Activated T-cell treated with anti-CD3 and anti-CD28 coated beads, Interleukin-2, amount 50 U/mL, for 4 hours (primary cell): ENCODE data around the gene HYOU1. TPM values are rescaled to one million over a fixed set of nuclear protein-coding genes. Genes with fewer than 3 reads are reported as not detected.
"Not testable (repeated sequence)": the region's sequence is repeated elsewhere in the genome, so short reads cannot be mapped to it uniquely, and the experiment has no call there.

Experiments used
- ATAC-seq, 2 donors: fragments of 200-7000 bp; cut with Tn5 transposase; one replicate each; pipeline ENCODE4 v1.10.0; 2021
- DNase-seq: peaks from one replicate; pipeline ENCODE4 v3.0.0-alpha.2; 2020
- H3K27me3 Mint-ChIP-seq: one replicate; pipeline ENCODE4 v1.8.0; 2021; ENCODE audit warnings: low read depth, mixed read lengths
- H3K36me3 Mint-ChIP-seq: one replicate; pipeline ENCODE4 v1.8.0; 2022; ENCODE audit warnings: mixed read lengths; ENCODE audit not compliant: insufficient read depth
- H3K4me1 Mint-ChIP-seq: one replicate; pipeline ENCODE4 v1.8.0; 2021; ENCODE audit warnings: low read depth, mixed read lengths
- H3K4me3 Mint-ChIP-seq: one replicate; pipeline ENCODE4 v1.8.0; 2021; ENCODE audit warnings: mild to moderate bottlenecking, moderate library complexity, mixed read lengths
- H3K9me3 Mint-ChIP-seq: one replicate; pipeline ENCODE4 v1.8.0; 2021; ENCODE audit warnings: mixed read lengths
- total RNA-seq, 3 donors: library from RNA; stranded (reverse); gene quantifications; one replicate each; pipeline ENCODE4 v1.2.1, GENCODE V29; 2021

Gene HYOU1, protein sequence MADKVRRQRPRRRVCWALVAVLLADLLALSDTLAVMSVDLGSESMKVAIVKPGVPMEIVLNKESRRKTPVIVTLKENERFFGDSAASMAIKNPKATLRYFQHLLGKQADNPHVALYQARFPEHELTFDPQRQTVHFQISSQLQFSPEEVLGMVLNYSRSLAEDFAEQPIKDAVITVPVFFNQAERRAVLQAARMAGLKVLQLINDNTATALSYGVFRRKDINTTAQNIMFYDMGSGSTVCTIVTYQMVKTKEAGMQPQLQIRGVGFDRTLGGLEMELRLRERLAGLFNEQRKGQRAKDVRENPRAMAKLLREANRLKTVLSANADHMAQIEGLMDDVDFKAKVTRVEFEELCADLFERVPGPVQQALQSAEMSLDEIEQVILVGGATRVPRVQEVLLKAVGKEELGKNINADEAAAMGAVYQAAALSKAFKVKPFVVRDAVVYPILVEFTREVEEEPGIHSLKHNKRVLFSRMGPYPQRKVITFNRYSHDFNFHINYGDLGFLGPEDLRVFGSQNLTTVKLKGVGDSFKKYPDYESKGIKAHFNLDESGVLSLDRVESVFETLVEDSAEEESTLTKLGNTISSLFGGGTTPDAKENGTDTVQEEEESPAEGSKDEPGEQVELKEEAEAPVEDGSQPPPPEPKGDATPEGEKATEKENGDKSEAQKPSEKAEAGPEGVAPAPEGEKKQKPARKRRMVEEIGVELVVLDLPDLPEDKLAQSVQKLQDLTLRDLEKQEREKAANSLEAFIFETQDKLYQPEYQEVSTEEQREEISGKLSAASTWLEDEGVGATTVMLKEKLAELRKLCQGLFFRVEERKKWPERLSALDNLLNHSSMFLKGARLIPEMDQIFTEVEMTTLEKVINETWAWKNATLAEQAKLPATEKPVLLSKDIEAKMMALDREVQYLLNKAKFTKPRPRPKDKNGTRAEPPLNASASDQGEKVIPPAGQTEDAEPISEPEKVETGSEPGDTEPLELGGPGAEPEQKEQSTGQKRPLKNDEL
- 100 to 1,000 TPM; 249 to 309 (median 260) TPM for total RNA-seq

DNA sequence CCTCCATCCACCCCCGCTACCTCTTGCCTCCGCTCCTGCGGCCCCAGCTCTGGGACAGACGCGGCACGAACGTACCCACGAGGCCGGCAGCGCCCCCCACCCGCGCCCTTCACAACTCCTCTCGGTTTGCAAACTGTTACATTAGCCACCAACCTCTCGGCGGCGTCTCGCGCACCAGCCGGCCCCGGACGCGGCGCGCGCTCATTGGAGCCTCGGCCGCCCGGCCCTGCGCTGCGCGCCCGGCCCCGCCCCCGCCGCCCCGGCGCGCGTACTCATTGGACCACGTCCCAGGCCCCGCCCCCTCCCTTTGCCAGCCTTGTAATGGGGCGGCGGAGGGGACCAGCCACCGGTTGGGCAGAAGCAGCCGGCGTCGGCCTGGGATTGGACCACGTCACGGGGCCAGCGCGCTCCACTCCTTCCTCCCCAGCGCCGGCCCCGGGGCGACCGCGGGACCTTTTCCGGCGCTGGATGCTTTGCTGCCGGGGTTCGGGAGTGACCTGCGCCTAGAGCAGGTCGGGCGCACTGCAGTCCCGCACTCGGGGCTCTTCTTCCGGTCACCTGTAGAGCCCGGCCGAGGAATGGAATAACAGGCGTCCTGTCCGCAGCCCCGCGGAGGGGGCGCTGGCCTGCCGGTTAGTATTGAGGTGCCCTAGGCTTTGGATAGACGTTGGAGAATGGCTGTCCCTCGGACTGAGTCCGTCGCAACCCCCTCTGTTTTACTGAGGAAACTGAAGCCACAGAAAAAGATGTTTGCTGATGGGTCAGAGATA lies at the start of gene HYOU1:
Gene HYOU1 (minus strand): TSS at position 206 of the 770 bp plus-strand sequence. CDS start 1,045 bp downstream, outside the sequence.
- peak within 1 kb of the TSS; percentile 95 for H3K4me3 Mint-ChIP-seq
- ATAC-seq (peak; percentile 93 to 95), DNase-seq (peak; percentile 99)
- H3K4me1 Mint-ChIP-seq, result peaks cover 36% of the 10 kb centered on the region
- H3K9me3 Mint-ChIP-seq, result no peaks in the 10 kb centered on the region
- peaks cover 36% of the 10 kb centered on the region for H3K36me3 Mint-ChIP-seq
- no peaks in the 10 kb centered on the region for H3K27me3 Mint-ChIP-seq

DNA sequence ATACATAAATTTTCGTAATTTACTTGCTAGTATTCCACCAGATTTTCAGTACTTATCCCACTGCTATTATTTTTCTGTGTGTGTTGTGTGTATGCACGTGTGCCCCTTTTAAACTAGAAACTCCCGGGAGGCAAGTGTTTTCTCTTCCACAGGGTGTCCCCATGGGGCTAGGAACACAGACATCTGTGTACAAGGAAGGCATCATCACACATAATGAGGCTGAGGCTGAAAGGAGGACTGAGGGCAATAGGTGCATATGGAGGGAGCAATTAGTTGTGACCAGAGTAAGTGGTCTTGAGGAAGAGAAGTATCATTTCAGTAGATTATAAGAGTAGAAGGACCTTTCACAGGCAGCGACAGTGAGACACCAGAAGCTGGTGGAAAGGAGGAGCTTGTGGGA lies 46.8 kb upstream of the HYOU1 start:
- Mint-ChIP-seq H3K4me3 (peak overlapping the region; percentile 48), H3K4me1 (peaks cover 43% of the 10 kb centered on the region), H3K9me3 (no peaks in the 10 kb centered on the region), H3K27me3 (no peaks in the 10 kb centered on the region), H3K36me3 (peaks cover 2% of the 10 kb centered on the region)
- no peak for DNase-seq
- no peak for ATAC-seq

GRCh38 chr11:119103161-119103664 lies 46.2 kb upstream of the HYOU1 start:
- Mint-ChIP-seq H3K4me1 (peaks cover 40% of the 10 kb centered on the region), H3K4me3 (peak overlapping the region; percentile 91)
- H3K9me3 Mint-ChIP-seq, ATAC-seq, DNase-seq, H3K36me3 Mint-ChIP-seq, H3K27me3 Mint-ChIP-seq: not testable (repeated sequence)

DNA sequence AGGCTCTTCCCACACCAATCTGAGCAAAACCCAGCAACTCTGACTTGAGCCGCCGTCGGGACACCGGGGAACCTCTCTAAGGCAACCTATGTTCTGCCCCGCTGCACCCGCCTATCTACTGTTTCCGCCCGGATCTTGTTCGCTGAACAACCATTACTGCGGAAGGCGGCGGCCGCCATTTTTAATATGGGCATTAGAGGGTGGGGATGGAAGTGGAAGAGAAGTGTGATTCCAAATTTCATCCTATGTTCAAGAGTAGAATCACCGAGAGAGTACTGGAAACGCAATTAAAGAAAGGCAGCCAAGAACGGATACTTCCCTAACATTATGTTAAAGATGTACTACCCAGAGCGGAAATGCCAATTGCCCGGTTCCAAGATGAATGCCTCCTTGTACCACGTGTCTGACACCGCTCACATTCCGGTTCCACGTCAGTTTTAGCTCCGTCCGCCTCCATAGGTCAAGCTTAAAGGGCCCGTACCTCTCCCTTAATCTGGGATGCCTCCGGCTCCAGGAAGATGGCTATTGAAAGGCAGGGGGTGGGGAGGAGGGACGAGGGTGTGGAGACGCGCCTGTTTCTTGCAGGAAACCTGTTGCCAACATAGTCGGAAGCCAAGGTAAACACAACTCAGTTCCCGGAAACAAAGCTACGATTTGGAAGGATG lies 44.9 kb upstream of the HYOU1 start, which contains the start of gene DPAGT1:
Gene DPAGT1 (minus strand): TSS at position 95 of the 665 bp plus-strand sequence. CDS start 198 bp downstream, outside the sequence.
- Mint-ChIP-seq H3K4me1 (peaks cover 38% of the 10 kb centered on the region), H3K36me3 (peaks cover 14% of the 10 kb centered on the region), H3K9me3 (no peaks in the 10 kb centered on the region), H3K27me3 (no peaks in the 10 kb centered on the region), H3K4me3 (peak within 1 kb of the TSS; percentile 91)
- DNase-seq (peak; percentile 78), ATAC-seq (peak; percentile 88 to 90)

DNA sequence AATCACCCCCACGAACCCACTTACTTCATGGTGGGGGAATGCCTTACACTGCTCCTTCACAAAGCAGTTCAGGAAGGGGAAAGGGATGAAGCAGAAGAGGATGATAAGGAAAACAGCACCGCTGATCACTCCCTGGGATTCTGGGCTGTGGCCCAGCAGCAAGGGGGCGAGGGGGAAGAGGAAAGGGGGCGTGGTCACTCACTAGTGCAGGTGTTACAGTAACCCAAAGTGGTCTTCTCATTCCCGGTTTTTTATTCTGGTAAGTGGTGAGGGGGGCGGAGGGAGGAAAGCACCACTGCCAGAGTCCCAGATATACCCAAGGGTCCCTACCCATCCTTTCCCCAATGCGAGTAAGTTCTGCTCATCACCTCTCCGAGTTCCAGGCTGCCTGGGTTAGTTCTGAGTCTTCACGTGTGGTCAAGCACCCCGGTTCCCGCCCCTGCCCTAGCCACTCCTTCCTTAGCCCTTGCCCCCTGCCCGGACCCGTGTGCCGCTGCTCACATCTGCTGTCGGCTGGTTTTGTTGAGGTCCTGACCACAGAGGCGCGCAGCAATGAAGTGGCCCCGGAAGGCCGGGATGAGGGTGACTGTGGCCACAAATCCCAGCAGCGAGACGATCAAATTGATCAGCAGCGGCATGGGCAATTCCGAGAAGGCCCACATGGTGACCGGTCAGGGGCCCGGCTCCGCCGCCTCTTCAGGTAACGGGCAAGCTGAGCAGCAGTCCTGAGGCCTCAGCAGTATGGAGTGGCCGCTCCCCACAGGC lies 44.2 kb upstream of the HYOU1 start:
- peak overlapping the region; percentile 91 for H3K4me3 Mint-ChIP-seq
- H3K9me3 Mint-ChIP-seq, result no peaks in the 10 kb centered on the region
- ATAC-seq, result peak; percentile 7 to 8
- peaks cover 19% of the 10 kb centered on the region for H3K36me3 Mint-ChIP-seq
- no peaks in the 10 kb centered on the region for H3K27me3 Mint-ChIP-seq
- no peak for DNase-seq
- H3K4me1 Mint-ChIP-seq, result peaks cover 31% of the 10 kb centered on the region

GRCh38 chr11:119100246-119100970 lies 43.4 kb upstream of the HYOU1 start:
- DNase-seq (no peak), ATAC-seq (no peak)
- Mint-ChIP-seq H3K4me1 (peaks cover 35% of the 10 kb centered on the region), H3K9me3 (no peaks in the 10 kb centered on the region), H3K4me3 (peak overlapping the region; percentile 91), H3K27me3 (no peaks in the 10 kb centered on the region), H3K36me3 (peaks cover 19% of the 10 kb centered on the region)

- Mint-ChIP-seq H3K27me3 (no peaks in the 10 kb centered on the region), H3K36me3 (peaks cover 19% of the 10 kb centered on the region), H3K4me1 (peaks cover 32% of the 10 kb centered on the region), H3K4me3 (peak overlapping the region; percentile 91), H3K9me3 (no peaks in the 10 kb centered on the region)
- DNase-seq (no peak), ATAC-seq (no peak)
These were observed 42.7 kb upstream of the HYOU1 start for GRCh38 chr11:119099711-119100110.

DNA sequence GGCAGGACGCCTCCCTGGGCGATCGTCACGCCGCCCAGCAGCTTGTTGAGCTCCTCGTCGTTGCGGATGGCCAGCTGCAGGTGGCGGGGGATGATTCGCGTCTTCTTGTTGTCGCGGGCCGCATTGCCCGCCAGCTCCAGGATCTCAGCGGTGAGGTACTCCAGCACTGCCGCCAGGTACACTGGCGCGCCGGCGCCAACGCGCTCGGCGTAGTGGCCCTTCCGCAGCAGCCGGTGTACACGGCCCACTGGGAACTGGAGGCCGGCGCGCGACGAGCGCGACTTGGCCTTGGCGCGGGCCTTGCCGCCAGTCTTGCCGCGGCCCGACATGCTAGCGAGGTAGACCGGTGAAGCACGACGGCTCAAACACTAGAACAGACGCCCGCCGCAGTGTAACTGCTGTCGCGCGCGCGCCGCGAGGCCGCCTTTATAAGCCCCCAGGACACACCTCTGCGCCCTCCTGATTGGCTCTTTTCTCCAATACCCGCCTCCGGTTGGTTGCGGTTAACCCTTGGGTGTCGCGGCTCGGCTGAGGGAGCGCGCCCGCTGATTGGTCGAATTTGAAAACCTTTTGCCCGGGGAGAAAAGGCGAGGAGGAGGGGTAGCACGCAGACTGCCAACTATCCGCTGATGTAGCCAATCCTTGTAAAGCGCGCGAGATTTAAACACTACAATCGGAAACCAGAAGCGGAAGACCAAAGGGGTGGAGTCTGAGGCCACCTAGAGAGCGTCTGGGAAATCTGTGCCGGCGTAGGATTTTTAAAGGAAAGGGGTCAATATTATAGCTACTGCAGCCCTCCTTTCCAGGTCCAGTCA lies 38.3 kb upstream of the HYOU1 start:
- Mint-ChIP-seq H3K9me3 (no peaks in the 10 kb centered on the region), H3K27me3 (no peaks in the 10 kb centered on the region), H3K4me1 (peaks cover 32% of the 10 kb centered on the region), H3K4me3 (peak overlapping the region; percentile 92), H3K36me3 (peaks cover 34% of the 10 kb centered on the region)
- DNase-seq (peak; percentile 99), ATAC-seq (peak; percentile 88 to 90)

DNA sequence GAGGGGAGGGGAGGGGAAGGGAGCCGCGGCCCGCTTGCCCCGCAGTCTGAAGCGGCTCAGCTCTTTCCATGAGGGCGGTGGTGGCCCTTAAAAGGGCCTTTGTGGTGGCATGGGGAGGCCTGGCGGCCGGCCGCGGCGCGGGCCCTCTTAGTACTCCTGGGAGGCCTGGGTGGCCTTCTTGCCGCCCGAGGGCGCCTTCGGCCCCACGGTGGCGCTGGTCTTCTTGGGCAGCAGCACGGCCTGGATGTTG lies 37.7 kb upstream of the HYOU1 start:
- Mint-ChIP-seq H3K4me3 (peak overlapping the region; percentile 92), H3K9me3 (no peaks in the 10 kb centered on the region), H3K36me3 (peaks cover 34% of the 10 kb centered on the region), H3K27me3 (no peaks in the 10 kb centered on the region), H3K4me1 (peaks cover 26% of the 10 kb centered on the region)
- no peak for DNase-seq
- ATAC-seq, result peak; percentile 49 to 53

DNA sequence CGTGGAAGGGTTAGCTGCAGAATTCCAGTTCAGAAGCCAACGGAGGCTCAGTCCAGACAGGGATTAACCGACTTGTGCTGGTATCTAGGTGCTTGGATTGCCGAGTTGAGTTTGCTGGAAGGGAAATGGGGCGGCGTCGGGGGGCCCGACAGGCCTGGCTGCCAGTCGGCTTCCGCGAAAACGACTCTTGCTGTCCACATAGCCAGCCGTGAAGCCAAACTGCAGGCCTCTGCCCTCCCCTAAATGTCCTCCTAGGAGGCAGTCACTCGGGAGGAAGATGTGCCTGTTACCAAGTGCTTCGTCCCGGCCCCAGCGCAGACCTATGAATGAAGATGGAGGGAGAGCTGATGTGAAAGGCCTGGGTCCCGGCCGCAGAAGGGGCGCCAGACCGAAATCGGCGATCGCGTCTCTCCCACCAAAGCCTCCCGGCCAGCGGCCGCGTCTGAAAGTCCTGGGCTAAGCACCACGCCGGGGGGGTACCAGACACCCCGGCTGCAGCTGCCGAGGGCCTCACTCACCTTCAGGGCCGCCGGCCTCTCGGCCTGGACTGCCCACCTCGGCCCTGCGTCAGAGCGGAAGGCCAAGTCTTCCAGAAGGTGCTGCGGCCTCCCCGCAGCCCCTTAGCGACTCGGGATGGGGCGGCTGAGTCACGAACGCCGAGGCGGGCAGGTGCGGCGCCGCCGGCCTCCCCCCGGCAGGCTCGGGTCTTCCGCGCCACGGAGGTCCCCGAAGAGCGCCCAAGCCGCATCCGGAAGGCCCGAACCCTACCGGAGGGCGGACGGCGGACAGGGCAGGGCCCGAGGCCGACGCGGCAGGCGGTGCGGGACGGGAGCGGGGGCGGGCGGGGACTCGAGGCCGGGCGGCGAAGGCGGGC lies 37.2 kb upstream of the HYOU1 start:
- Mint-ChIP-seq H3K4me1 (peaks cover 25% of the 10 kb centered on the region), H3K4me3 (peak overlapping the region; percentile 92), H3K27me3 (no peaks in the 10 kb centered on the region), H3K9me3 (no peaks in the 10 kb centered on the region), H3K36me3 (peaks cover 34% of the 10 kb centered on the region)
- DNase-seq (peak; percentile 46), ATAC-seq (peak; percentile 30 to 36)
